ENCODE data around the gene NPPB. TPM values are rescaled to one million over a fixed set of nuclear protein-coding genes. Genes with fewer than 3 reads are reported as not detected.

Gene NPPB
- total RNA-seq, 2 experiments from 2014 or later = not detected

- POLR2A ChIA-PET = no interaction called here
- intact Hi-C loops (cut with micrococcal nuclease) = no loop called here
- Mint-ChIP-seq H3K27ac (no peak overlapping the region), H3K4me3 (no peak overlapping the region), H3K4me1 (ENCODE audit: low read depth) (peaks cover 6% of the 10 kb centered on the region), H3K36me3 (peaks cover 24% of the 10 kb centered on the region), H3K9me3 (no peaks in the 10 kb centered on the region), H3K27me3 (no peaks in the 10 kb centered on the region)
- no peak for DNase-seq
- CTCF ChIA-PET = no interaction called here
Observed at GRCh38 chr1:11813021-11813420, 45.7 kb downstream of the NPPB start.

Other genes with a start within 250 kb of the NPPB start
- gene FBXO2, start 204.5 kb downstream of the NPPB start, total RNA-seq = 1 to 10 TPM; 1.8 to 2.5 TPM
- gene FBXO44, start 204.1 kb downstream of the NPPB start, total RNA-seq = 10 to 100 TPM; 16.8 to 18.6 TPM
- gene FBXO6, start 194.7 kb downstream of the NPPB start, total RNA-seq = 10 to 100 TPM; 14.1 to 15.1 TPM
- 10 to 100 TPM; 88.5 to 93.2 TPM for gene MAD2L2, start 177.8 kb downstream of the NPPB start, total RNA-seq
- under 1 TPM; 0.05 to 0.07 TPM for gene DRAXIN, start 167.2 kb downstream of the NPPB start, total RNA-seq
- 10 to 100 TPM; 16.5 to 18.0 TPM for gene AGTRAP, start 122.8 kb downstream of the NPPB start, total RNA-seq
- gene C1orf167, start 96.8 kb downstream of the NPPB start, total RNA-seq = not detected
- gene MTHFR, start 53.0 kb downstream of the NPPB start, total RNA-seq = 10 to 100 TPM; 12.8 to 13.3 TPM
- 10 to 100 TPM; 11.3 to 11.6 TPM for gene CLCN6, start 52.8 kb downstream of the NPPB start, total RNA-seq
- not detected for gene NPPA, start 11.2 kb downstream of the NPPB start, total RNA-seq
- 10 to 100 TPM; 22.9 to 23.4 TPM for gene KIAA2013, start 67.5 kb upstream of the NPPB start, total RNA-seq
- gene PLOD1, start 75.8 kb upstream of the NPPB start, total RNA-seq = 10 to 100 TPM; 11.0 to 13.5 TPM
- gene MFN2, start 121.5 kb upstream of the NPPB start, total RNA-seq = 10 to 100 TPM; 52.0 to 58.1 TPM
- gene MIIP, start 160.6 kb upstream of the NPPB start, total RNA-seq = 10 to 100 TPM; 46.1 to 47.9 TPM
- 10 to 100 TPM; 31.1 to 33.2 TPM for gene TNFRSF8, start 204.4 kb upstream of the NPPB start, total RNA-seq

All from activated CD4-positive, alpha-beta memory T cell treated with anti-CD3 and anti-CD28 coated beads for 36 hours (primary cell).